DND-41 (cell line): ENCODE measurements around the gene NLRP12.
"Not testable (repeated sequence)": the region's sequence is repeated elsewhere in the genome, so short reads cannot be mapped to it uniquely, and the experiment has no call there.

Experiments used
- CTCF ChIP-seq: IDR thresholded peaks from 2 replicates; pipeline ENCODE4 v1.5.1; 2012; ENCODE audit warnings: borderline replicate concordance, low read length, moderate library complexity, mild to moderate bottlenecking; ENCODE audit not compliant: poor library complexity, severe bottlenecking; ENCODE audit errors: extremely low read depth
- EZH2 ChIP-seq: IDR thresholded peaks from 3 replicates; pipeline ENCODE4 v1.6.1; 2012; ENCODE audit warnings: borderline replicate concordance, low read depth, mild to moderate bottlenecking, moderate library complexity, low read length, inconsistent platforms; ENCODE audit not compliant: severe bottlenecking

- not testable (repeated sequence) for TF ChIP-seq EZH2, CTCF
Measured at GRCh38 chr19:53838446-53838845, 14.3 kb upstream of the NLRP12 start.
